IPS-18a (cell line): ENCODE results near the gene ARFGAP3.

Experiments
- H3K27ac ChIP-seq: one replicate; pipeline ENCODE4 v1.5.1; 2013; ENCODE audit warnings: low read length
- H3K27me3 ChIP-seq: one replicate; pipeline ENCODE4 v1.6.1; 2013; ENCODE audit warnings: mild to moderate bottlenecking, low read length; ENCODE audit not compliant: control insufficient read depth, insufficient read depth
- H3K36me3 ChIP-seq: one replicate; pipeline ENCODE4 v1.6.1; 2013; ENCODE audit warnings: low read depth, low read length; ENCODE audit not compliant: control insufficient read depth
- H3K4me1 ChIP-seq: one replicate; pipeline ENCODE4 v1.6.1; 2013; ENCODE audit warnings: low read depth, low read length; ENCODE audit not compliant: control insufficient read depth
- H3K4me3 ChIP-seq: one replicate; pipeline ENCODE4 v1.5.1; 2013; ENCODE audit warnings: low read length
- H3K9ac ChIP-seq: one replicate; pipeline ENCODE4 v1.6.1; 2013; ENCODE audit warnings: mild to moderate bottlenecking, low read length, moderate library complexity
- H3K9me3 ChIP-seq: one replicate; pipeline ENCODE4 v1.6.1; 2013; ENCODE audit warnings: low read depth, low read length; ENCODE audit not compliant: control insufficient read depth

Gene ARFGAP3

DNA sequence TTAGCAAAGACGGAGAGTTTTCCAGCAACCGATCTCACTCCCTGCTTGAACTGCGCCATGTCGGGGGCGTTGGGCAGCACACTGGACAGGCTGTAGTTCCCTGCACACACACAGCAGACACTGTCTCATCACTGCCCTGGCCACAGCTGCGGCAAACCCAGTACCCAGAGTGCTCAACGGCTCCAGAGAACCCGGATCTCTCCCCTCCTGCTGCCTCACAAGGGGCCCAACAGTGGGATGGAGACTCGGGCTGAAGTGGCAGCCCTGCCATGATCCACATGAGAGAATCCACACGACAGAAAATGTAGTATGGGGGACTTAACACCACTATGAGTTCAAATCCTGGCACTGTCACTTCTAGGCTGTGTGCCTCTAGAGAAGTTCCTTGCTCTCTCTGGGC is 58.0 kb downstream of the ARFGAP3 start:
- Histone ChIP-seq H3K4me1 (peaks cover 3% of the 10 kb centered on the region), H3K4me3 (no peak overlapping the region), H3K9me3 (no peaks in the 10 kb centered on the region), H3K36me3 (no peaks in the 10 kb centered on the region), H3K9ac (no peak overlapping the region), H3K27me3 (no peaks in the 10 kb centered on the region), H3K27ac (no peak overlapping the region)

DNA sequence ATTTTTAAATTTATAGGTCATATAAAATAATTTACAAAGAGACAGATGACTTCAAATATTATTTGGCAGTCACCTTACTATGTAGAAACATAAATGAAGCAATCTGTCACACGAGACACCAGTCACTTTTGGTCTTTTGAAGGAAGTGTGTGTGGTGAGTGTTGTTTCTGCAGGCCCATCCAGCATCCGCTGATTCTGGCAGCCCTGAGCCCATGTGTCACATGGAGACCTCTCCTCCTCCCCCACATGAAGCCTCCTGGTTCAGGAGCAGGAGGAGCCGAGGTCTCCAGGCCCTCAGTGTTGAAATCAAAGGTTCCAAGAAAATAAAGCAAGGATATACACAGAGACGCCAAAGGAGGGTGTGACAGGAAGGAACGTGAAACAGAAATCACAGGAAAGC is 60.1 kb downstream of the ARFGAP3 start:
- H3K9ac ChIP-seq: no peak overlapping the region
- H3K27me3 ChIP-seq: no peaks in the 10 kb centered on the region
- H3K4me3 ChIP-seq: no peak overlapping the region
- H3K4me1 ChIP-seq: peaks cover 3% of the 10 kb centered on the region
- H3K27ac ChIP-seq: no peak overlapping the region
- no peaks in the 10 kb centered on the region for H3K36me3 ChIP-seq
- H3K9me3 ChIP-seq: no peaks in the 10 kb centered on the region

DNA sequence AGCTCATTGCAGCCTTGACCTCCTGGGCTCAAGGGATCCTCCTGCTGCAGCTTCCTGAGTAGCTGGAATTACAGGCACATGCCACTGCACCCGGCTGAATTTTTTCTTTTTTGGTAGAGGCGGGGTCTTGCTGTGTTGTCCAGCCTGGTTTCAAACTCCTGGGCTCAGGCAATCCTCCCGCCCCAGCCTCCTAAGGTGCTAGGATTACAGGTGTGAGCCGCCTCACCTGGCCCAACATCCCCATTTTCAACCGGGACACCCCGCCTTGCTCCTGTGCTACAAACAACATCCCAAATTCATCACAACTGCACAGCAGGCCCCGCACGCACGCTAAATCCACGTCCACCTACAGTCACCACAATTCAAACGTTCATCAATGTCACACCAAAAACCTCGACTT is 61.0 kb downstream of the ARFGAP3 start:
- no peak overlapping the region for H3K4me3 ChIP-seq
- no peak overlapping the region for H3K9ac ChIP-seq
- H3K4me1 ChIP-seq: peaks cover 3% of the 10 kb centered on the region
- H3K27ac ChIP-seq: no peak overlapping the region
- no peaks in the 10 kb centered on the region for H3K27me3 ChIP-seq
- no peaks in the 10 kb centered on the region for H3K9me3 ChIP-seq
- no peaks in the 10 kb centered on the region for H3K36me3 ChIP-seq

DNA sequence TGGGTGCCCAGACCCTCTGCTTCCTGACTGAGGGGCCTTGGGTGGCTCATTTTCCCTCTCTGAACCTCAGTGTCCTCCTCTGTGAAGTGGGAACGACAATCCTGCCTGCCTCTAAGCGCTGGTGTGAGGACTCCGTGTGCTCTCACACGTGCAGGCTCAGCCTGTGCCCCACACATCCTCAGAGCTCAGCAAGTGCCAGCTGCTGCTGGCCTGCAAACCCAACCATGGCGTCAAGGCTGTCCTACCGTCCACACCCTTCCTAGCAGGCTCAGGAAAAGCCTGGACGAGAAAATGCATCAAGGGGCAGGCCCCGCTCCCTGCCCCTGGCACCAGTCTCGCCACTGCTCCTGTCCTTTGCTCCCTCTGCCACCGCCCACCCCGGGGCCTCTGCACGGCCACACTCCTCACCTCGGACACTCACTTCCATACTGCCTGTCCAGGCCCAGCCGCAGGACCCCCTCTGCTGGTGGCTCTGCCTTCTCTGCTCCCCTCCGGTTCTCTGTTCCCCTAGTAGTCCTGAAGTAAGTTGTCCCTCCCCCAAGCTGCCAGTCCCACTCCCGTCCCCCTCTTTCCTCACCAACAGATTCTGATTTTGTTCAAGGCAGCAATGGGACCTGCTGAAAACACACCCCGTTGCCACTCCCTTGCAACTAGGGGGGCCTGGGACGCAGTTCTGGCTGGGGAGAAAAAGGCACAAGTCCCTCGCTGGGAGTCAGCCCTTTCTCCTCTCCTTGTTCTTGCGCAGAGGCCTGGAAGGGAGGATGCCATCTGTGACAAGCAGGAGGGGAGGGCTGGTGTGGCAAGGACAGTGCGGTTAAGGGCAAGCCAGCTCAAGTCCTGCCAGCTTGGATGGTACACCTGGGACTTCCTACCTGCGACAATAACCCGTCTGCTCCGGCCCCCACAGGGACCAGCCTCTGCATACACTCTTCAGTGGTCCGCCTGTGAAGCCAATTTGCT is 62.2 kb downstream of the ARFGAP3 start:
- Histone ChIP-seq H3K36me3 (no peaks in the 10 kb centered on the region), H3K27me3 (no peaks in the 10 kb centered on the region), H3K9ac (no peak overlapping the region), H3K9me3 (no peaks in the 10 kb centered on the region), H3K4me3 (no peak overlapping the region), H3K27ac (no peak overlapping the region), H3K4me1 (peaks cover 2% of the 10 kb centered on the region)

DNA sequence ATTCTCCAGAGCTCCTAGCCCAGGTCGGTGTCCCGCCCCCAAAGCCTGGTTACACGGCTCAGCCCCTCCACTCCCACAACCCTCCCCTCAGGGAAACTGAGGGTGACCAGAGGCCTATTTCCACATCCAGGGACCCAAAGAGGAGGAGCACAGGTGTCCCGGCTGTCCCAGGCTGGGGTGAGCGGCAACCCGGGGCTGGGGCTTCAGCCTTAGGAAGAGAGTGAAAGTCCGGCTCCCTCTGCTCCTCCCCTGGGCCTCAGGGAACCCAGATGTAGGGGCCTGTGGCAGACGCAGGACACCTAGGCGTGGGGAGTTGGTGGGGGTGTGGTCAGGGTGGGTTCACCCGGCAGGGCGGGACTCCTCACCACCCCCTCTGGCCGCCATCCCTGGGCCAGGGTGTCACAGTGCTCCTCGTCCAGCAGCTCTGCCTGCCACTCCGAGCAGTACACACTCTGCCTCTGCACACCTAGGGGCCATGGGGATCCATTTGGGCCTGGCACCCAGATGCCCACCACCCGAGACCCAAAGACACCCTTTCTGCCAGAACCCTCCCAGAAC is 63.1 kb downstream of the ARFGAP3 start:
- Histone ChIP-seq H3K27ac (no peak overlapping the region), H3K36me3 (no peaks in the 10 kb centered on the region)

DNA sequence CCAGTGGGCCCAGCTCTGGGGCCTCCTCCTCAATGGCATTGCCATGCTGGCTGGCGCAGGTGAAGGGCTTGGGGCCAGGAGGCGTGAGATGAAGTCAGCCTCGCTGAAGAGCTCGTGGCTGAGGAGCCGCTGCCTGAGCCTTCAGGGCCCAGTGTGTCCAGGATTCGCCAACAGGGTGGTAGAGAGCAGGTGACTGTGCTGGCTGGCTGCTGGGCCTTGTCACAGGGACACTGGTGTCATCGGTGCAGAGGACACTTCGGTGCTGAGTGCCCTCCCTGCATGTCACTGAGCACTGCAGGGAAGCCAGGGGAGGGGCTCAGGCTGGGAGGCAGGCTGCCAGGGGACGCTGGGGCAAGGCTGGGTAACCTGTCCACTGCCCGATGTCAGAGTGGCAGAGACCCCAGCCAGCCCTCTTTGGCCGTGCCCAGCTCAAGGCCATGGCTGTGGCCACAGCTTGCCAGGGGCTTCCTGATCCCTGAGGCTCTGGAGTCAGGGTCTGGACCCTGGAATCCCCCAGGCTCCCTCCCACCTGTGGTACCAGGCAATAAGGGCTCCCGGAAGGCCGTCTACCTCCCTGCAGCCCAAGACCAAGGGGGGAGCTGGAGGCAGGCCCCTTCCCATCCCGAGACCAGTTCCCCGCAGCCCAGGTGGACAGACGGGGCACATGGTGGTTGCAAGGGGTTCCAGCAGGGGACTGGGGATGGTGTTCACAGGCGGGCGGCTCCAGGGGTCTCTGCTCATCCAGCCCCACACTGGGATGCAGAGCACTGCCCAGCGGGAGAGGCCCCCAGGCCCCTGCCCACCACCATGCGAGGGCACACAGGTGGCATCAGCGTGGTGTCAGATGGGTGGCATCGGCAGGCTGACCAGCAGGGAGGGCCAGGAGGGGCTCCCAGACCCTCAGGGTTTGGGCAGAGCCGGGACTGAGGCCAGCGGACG is 63.9 kb downstream of the ARFGAP3 start:
- no peak overlapping the region for H3K27ac ChIP-seq
- no peak overlapping the region for H3K9ac ChIP-seq
- no peak overlapping the region for H3K4me3 ChIP-seq
- H3K9me3 ChIP-seq: no peaks in the 10 kb centered on the region
- no peaks in the 10 kb centered on the region for H3K27me3 ChIP-seq
- H3K4me1 ChIP-seq: no peaks in the 10 kb centered on the region
- H3K36me3 ChIP-seq: no peaks in the 10 kb centered on the region

More for the DNA sequence above, 63.1 kb downstream of the ARFGAP3 start:
- Histone ChIP-seq H3K9me3 (no peaks in the 10 kb centered on the region), H3K9ac (no peak overlapping the region), H3K4me3 (no peak overlapping the region), H3K4me1 (no peaks in the 10 kb centered on the region), H3K27me3 (no peaks in the 10 kb centered on the region)

DNA sequence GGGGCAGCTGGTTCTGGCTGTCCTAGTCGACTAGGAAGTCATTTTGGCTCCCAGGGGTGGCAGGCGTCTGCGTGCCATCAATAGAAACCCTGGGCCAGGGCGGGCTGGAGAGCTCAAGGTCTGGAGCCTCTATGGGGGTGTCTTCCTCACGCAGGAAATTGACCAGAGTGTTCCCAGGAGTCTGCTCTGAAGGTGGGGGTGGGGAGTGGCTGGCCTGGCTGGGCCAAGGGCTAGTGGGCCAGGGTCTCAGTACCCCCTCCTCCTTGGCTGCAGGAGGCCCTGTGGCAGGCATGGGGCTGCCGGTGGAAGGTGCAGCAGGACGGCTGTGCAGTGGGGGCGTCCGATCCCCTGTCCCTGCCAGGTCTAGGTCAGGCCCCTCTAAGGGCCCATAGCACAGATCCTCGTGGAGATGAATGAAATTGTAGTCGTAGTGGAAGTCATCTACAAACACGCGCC is 64.6 kb downstream of the ARFGAP3 start:
- no peaks in the 10 kb centered on the region for H3K36me3 ChIP-seq
- no peak overlapping the region for H3K27ac ChIP-seq
- no peak overlapping the region for H3K4me3 ChIP-seq
- H3K9me3 ChIP-seq: no peaks in the 10 kb centered on the region
- H3K9ac ChIP-seq: no peak overlapping the region
- H3K27me3 ChIP-seq: no peaks in the 10 kb centered on the region
- no peaks in the 10 kb centered on the region for H3K4me1 ChIP-seq

DNA sequence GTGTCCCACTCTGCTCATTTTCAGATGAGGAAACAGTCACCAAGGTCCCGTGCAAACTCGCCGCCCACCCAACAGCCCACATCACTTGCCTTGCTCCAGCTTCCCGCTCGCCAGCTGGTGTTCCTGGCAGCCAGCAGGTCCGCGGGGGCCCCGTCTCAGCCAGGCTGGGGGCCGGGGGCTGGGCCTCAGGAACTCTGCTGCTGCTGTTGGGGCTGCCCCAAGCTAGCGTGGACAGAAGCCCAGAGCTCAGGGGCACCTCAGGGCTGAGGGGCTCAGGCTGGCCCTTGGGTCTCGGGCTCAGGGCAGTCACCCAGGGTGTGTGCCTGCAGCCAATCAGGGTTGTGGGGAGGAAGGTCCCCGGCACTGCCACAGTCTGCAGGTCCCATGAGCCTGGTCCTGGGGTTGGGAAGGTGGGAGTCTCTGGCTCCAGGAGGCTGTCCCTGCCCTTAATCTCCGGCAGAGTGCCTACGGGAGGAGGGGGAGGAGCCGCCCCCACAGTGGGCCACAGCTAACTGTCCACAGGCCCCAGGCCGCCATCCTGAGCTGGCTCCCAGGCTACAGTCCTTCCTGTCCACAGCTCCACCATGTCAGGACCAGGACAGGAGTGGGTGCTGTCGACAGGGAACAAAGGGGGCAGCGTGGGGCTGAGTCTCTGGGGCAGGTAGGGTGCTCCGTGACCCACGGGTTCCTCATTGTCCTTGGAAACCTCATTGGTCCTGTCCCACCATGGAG is 65.2 kb downstream of the ARFGAP3 start:
- Histone ChIP-seq H3K4me1 (no peaks in the 10 kb centered on the region), H3K4me3 (no peak overlapping the region), H3K9me3 (no peaks in the 10 kb centered on the region), H3K36me3 (no peaks in the 10 kb centered on the region), H3K9ac (no peak overlapping the region), H3K27ac (no peak overlapping the region), H3K27me3 (no peaks in the 10 kb centered on the region)

DNA sequence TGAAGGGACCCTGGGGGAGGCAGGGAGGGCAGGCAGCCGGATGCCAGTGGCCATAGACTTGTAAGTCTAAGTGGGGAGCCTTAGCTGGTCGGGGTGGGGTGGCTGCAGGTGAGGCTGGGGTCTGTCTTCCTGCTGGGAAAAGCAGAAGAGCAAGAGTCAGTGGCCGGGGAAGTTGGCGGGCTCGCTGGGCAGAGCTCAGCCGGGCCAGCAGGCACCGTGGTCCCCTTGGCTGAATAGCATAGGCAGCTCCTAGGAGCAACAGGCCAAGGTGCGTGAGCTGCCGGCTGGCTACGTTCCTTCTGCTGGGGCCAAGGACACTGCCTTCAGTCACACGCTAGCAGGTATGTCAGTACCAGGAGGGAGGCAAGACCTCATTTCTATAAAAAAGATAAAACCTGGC is 68.6 kb downstream of the ARFGAP3 start:
- Histone ChIP-seq H3K4me1 (no peaks in the 10 kb centered on the region), H3K4me3 (no peak overlapping the region), H3K36me3 (no peaks in the 10 kb centered on the region), H3K9me3 (no peaks in the 10 kb centered on the region), H3K9ac (no peak overlapping the region), H3K27ac (no peak overlapping the region), H3K27me3 (no peaks in the 10 kb centered on the region)

DNA sequence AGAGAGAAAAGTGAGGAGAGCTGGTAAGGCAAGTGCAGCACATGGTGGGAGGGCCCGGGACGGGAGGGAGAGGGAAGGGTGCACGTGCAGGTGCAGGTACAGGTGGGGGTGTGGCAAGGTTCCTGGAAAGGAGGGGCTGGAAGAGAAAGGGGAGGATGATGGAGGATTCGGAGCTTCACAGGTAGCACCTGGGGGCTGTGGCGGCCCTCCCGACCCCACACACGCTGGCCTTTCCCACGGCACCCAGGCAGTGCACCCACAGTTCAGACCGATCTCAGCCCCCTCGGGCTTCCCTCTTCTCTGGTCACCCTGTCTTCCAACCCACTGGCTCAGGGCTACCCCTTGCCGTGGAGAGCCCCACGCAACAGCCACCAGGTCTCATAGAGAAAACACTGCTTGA is 69.1 kb downstream of the ARFGAP3 start:
- no peak overlapping the region for H3K9ac ChIP-seq
- H3K36me3 ChIP-seq: no peaks in the 10 kb centered on the region
- no peak overlapping the region for H3K4me3 ChIP-seq
- H3K27me3 ChIP-seq: no peaks in the 10 kb centered on the region
- no peak overlapping the region for H3K27ac ChIP-seq
- H3K9me3 ChIP-seq: no peaks in the 10 kb centered on the region
- H3K4me1 ChIP-seq: no peaks in the 10 kb centered on the region

DNA sequence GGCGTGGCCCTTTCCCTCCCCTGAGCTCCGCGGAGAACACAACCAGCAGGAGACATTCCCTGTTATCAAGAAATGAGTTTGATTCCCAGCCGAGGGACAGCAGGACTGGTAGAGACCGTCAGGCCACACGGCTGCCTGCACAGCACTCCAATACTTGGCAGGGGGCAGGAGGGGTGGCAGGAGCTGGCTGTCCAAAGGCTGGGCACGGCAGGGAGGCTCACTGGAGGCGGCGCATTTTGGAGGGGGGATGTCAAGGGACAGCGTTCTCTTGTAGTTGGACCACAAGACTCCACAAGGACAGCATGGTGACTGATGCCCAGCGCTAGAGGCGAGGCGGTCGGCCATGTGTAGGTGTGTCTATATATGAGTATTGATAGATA is 69.7 kb downstream of the ARFGAP3 start:
- H3K4me1 ChIP-seq: no peaks in the 10 kb centered on the region
- H3K36me3 ChIP-seq: no peaks in the 10 kb centered on the region
- no peak overlapping the region for H3K4me3 ChIP-seq
- H3K9ac ChIP-seq: no peak overlapping the region
- H3K9me3 ChIP-seq: no peaks in the 10 kb centered on the region
- no peaks in the 10 kb centered on the region for H3K27me3 ChIP-seq
- H3K27ac ChIP-seq: no peak overlapping the region
